ENCODE results near the gene CCDC122.

DNA sequence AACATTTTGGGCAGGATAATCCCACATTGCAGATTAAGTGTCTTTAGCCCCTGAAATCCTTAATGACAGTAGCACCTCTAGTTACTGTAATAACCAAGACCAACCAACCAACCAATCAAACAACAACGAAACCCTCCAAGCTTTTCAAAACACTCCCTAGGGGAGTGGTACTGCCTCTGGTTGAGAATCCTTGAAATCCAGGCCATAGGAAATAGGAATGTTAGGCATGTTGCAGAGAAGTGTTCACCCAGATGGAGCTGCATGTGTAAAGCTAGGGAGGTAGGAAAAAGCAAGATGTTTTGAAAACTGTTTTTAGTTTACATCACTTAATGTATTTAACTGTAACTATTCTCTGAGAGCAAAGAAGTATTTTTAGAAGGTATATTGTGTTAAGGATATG is 4.7 kb upstream of the CCDC122 start:
- TF ChIP-seq, protein P1, sequence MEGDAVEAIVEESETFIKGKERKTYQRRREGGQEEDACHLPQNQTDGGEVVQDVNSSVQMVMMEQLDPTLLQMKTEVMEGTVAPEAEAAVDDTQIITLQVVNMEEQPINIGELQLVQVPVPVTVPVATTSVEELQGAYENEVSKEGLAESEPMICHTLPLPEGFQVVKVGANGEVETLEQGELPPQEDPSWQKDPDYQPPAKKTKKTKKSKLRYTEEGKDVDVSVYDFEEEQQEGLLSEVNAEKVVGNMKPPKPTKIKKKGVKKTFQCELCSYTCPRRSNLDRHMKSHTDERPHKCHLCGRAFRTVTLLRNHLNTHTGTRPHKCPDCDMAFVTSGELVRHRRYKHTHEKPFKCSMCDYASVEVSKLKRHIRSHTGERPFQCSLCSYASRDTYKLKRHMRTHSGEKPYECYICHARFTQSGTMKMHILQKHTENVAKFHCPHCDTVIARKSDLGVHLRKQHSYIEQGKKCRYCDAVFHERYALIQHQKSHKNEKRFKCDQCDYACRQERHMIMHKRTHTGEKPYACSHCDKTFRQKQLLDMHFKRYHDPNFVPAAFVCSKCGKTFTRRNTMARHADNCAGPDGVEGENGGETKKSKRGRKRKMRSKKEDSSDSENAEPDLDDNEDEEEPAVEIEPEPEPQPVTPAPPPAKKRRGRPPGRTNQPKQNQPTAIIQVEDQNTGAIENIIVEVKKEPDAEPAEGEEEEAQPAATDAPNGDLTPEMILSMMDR (IDR thresholded peaks at IDR 0.05; ENCODE audit: borderline replicate concordance, extremely low read depth, low read length, poor library complexity, severe bottlenecking), result no peak
- no peak for TF ChIP-seq EZH2 (IDR thresholded peaks at IDR 0.05; ENCODE audit: borderline replicate concordance, low read depth, low read length, severe bottlenecking)

All from DND-41 (cell line).